ENCODE measurements around the gene KRT15. TPM values are rescaled to one million over a fixed set of nuclear protein-coding genes. Genes with fewer than 3 reads are reported as not detected.

KRT15 gene
- total and polyA plus RNA-seq, 3 experiments from 2014 or later: not detected

Other genes starting within 250 kb of the KRT15 start
- not detected for gene KRTAP9-7, start 243.2 kb downstream of the KRT15 start, total RNA-seq
- gene KRTAP9-7, start 243.2 kb downstream of the KRT15 start, polyA plus RNA-seq: not detected
- not detected for gene KRTAP29-1, start 216.0 kb downstream of the KRT15 start, total RNA-seq
- gene KRTAP29-1, start 216.0 kb downstream of the KRT15 start, polyA plus RNA-seq: 0.22 TPM
- not detected for gene KRTAP16-1, start 209.6 kb downstream of the KRT15 start, total RNA-seq
- 0.58 TPM for gene KRTAP16-1, start 209.6 kb downstream of the KRT15 start, polyA plus RNA-seq
- gene KRTAP17-1, start 203.2 kb downstream of the KRT15 start, total RNA-seq: not detected
- not detected for gene KRTAP17-1, start 203.2 kb downstream of the KRT15 start, polyA plus RNA-seq
- not detected for gene KRT33A, start 168.1 kb downstream of the KRT15 start, total RNA-seq
- gene KRT33A, start 168.1 kb downstream of the KRT15 start, polyA plus RNA-seq: not detected
- gene KRT33B, start 149.1 kb downstream of the KRT15 start, total RNA-seq: not detected
- not detected for gene KRT33B, start 149.1 kb downstream of the KRT15 start, polyA plus RNA-seq
- gene KRT34, start 136.6 kb downstream of the KRT15 start, total RNA-seq: not detected
- not detected for gene KRT34, start 136.6 kb downstream of the KRT15 start, polyA plus RNA-seq
- gene KRT31, start 121.3 kb downstream of the KRT15 start, total RNA-seq: not detected
- not detected for gene KRT31, start 121.3 kb downstream of the KRT15 start, polyA plus RNA-seq
- gene KRT37, start 94.3 kb downstream of the KRT15 start, total RNA-seq: not detected
- gene KRT37, start 94.3 kb downstream of the KRT15 start, polyA plus RNA-seq: not detected
- gene KRT38, start 77.9 kb downstream of the KRT15 start, total RNA-seq: not detected
- not detected for gene KRT38, start 77.9 kb downstream of the KRT15 start, polyA plus RNA-seq
- gene KRT32, start 51.5 kb downstream of the KRT15 start, total RNA-seq: not detected
- not detected for gene KRT32, start 51.5 kb downstream of the KRT15 start, polyA plus RNA-seq
- gene KRT35, start 37.7 kb downstream of the KRT15 start, total RNA-seq: not detected
- gene KRT35, start 37.7 kb downstream of the KRT15 start, polyA plus RNA-seq: not detected
- not detected for gene KRT36, start 29.0 kb downstream of the KRT15 start, total RNA-seq
- gene KRT36, start 29.0 kb downstream of the KRT15 start, polyA plus RNA-seq: not detected
- not detected for gene KRT13, start 13.3 kb downstream of the KRT15 start, total RNA-seq
- gene KRT13, start 13.3 kb downstream of the KRT15 start, polyA plus RNA-seq: not detected
- gene KRT19, start 9.4 kb upstream of the KRT15 start, total RNA-seq: not detected
- not detected for gene KRT19, start 9.4 kb upstream of the KRT15 start, polyA plus RNA-seq
- not detected for gene KRT9, start 53.2 kb upstream of the KRT15 start, total RNA-seq
- gene KRT9, start 53.2 kb upstream of the KRT15 start, polyA plus RNA-seq: not detected
- not detected for gene KRT14, start 68.0 kb upstream of the KRT15 start, total RNA-seq
- not detected for gene KRT14, start 68.0 kb upstream of the KRT15 start, polyA plus RNA-seq
- not detected for gene KRT16, start 93.9 kb upstream of the KRT15 start, total RNA-seq
- gene KRT16, start 93.9 kb upstream of the KRT15 start, polyA plus RNA-seq: not detected
- gene KRT17, start 105.7 kb upstream of the KRT15 start, total RNA-seq: under 1 TPM in 1 of 2 experiments, not detected in 1; 0.35 TPM
- gene KRT17, start 105.7 kb upstream of the KRT15 start, polyA plus RNA-seq: not detected
- gene EIF1, start 170.0 kb upstream of the KRT15 start, total RNA-seq: 1,000 to 10,000 TPM; 1,446 to 1,504 TPM
- gene EIF1, start 170.0 kb upstream of the KRT15 start, polyA plus RNA-seq: 1,526 TPM
- gene GAST, start 193.4 kb upstream of the KRT15 start, total RNA-seq: not detected
- gene GAST, start 193.4 kb upstream of the KRT15 start, polyA plus RNA-seq: not detected
- gene HAP1, start 215.8 kb upstream of the KRT15 start, total RNA-seq: under 1 TPM; 0.13 to 0.18 TPM
- gene HAP1, start 215.8 kb upstream of the KRT15 start, polyA plus RNA-seq: not detected